GM06990 (cell line): ENCODE results near the gene TNRC6C.

Experiments
- DNase-seq: peaks from one replicate; pipeline ENCODE4 v3.0.0-alpha.2; 2011; ENCODE audit not compliant: insufficient read length; ENCODE audit errors: extremely low read depth
- H3K27me3 ChIP-seq: replicated peaks from 2 replicates; pipeline ENCODE4 v1.6.0; 2011; ENCODE audit warnings: low read length; ENCODE audit not compliant: control insufficient read depth, insufficient read depth
- H3K36me3 ChIP-seq: 2 replicates; pipeline ENCODE4 v1.5.1; 2011; ENCODE audit warnings: low read length; ENCODE audit not compliant: control insufficient read depth, insufficient read depth
- H3K4me3 ChIP-seq: replicated peaks from 2 replicates; pipeline ENCODE4 v1.5.1; 2011; ENCODE audit warnings: low read depth, mild to moderate bottlenecking, control low read depth, low read length
- CTCF ChIP-seq: IDR thresholded peaks from 2 replicates; pipeline ENCODE4 v1.5.1; 2011; ENCODE audit warnings: low read length, control low read depth, mild to moderate bottlenecking, inconsistent platforms; ENCODE audit not compliant: insufficient read depth, poor library complexity, severe bottlenecking

Gene TNRC6C

DNA sequence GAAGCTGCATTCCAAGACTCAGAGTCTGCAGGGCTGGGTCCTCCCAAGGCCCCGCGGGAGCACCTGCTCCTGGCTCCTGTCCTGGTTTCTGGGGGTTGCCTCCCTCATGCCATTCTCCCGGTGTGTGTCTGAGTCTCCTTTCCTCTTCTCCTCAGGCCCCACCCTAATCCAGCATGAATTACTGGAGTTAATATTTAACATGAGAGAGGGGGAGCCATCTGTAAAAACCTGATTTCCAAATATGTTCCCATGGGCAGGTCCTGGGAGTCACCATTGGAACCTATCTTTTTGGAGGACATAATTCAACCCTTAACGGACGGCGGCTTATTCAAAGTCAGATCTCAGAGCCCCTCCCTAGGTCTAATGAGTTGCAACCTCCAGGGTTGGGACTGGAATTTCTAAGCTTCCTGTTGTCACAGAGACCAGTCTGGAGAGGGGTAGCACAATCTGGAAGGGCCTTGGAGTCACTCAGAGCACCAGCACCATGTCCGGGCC, 193.1 kb downstream of the TNRC6C start:
- Histone ChIP-seq H3K27me3 (no peaks in the 10 kb centered on the region), H3K36me3 (no peaks in the 10 kb centered on the region), H3K4me3 (no peak overlapping the region)
- DNase-seq, result no peak
- TF ChIP-seq CTCF, result no peak

GRCh38 chr17:78154903-78155811, 196.7 kb downstream of the TNRC6C start:
- H3K36me3 ChIP-seq, result no peaks in the 10 kb centered on the region
- no peaks in the 10 kb centered on the region for H3K27me3 ChIP-seq
- DNase-seq, result peak; percentile 81
- H3K4me3 ChIP-seq, result no peak overlapping the region
- no peak for TF ChIP-seq CTCF
